ENCODE data around the gene CD48.

Gene CD48

DNA sequence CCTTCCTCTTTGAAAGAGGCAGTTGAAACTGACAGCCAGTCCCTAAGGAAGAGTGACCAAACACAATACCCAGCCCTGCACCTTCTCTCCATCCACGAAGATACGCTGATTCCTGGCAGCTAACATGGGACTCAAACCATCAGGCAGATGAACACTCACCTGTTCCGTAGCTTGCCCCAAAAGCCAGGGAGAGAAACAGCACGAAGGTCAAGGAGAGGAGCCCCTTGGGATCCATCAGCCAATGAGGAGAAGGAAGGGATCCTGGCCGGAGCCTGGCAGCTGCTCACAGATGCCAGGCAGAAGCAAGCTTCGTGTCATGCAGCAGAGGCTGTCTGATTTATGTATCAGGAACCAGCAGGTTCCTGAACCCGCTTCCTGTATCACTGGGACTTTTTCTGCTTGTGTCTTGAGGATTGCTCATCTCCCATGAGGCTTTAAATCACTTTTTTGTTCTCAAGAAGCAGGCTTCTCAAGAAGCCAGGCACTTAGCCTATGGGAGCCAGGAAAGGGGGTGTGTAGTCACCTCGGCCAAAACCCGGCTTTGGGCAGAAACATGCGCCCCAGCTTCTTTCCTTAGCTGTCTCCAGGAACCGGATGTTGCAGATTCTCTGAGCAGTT, 64.8 kb downstream of the CD48 start, which contains the start of gene SLAMF1:
Gene SLAMF1 (minus strand): TSS at position 334 of the 618 bp plus-strand sequence. CDS start 99 bp downstream, at position 235.
- no peak for TF ChIP-seq ZNF274 (IDR thresholded peaks at IDR 0.05; ENCODE audit: low read depth, low read length)
- H3K4me3 ChIP-seq (ENCODE audit: low read length), result peak within 1 kb of the TSS; percentile 83

DNA sequence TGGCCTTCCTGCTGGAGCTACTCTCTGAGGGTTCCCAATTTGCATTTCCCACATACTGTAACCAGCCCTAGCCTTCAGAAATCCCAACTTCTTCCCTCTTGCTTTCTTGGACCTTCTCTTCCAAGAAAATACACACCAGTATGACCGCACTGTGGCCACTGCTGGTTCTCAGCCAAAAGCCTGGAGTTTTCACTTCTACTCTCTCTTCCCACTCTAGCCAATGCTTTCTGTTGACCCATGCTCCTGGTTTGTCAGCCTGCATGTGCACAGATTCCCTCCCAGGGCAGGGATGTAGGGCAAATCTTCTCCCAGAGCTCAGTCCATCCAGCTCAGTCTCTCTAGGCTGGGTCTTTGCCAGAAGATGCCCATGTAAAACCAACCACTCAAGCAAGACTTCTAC, 65.4 kb downstream of the CD48 start:
- no peak for TF ChIP-seq ZNF274 (IDR thresholded peaks at IDR 0.05; ENCODE audit: low read depth, low read length)
- peak overlapping the region; percentile 83 for H3K4me3 ChIP-seq (ENCODE audit: low read length)

DNA sequence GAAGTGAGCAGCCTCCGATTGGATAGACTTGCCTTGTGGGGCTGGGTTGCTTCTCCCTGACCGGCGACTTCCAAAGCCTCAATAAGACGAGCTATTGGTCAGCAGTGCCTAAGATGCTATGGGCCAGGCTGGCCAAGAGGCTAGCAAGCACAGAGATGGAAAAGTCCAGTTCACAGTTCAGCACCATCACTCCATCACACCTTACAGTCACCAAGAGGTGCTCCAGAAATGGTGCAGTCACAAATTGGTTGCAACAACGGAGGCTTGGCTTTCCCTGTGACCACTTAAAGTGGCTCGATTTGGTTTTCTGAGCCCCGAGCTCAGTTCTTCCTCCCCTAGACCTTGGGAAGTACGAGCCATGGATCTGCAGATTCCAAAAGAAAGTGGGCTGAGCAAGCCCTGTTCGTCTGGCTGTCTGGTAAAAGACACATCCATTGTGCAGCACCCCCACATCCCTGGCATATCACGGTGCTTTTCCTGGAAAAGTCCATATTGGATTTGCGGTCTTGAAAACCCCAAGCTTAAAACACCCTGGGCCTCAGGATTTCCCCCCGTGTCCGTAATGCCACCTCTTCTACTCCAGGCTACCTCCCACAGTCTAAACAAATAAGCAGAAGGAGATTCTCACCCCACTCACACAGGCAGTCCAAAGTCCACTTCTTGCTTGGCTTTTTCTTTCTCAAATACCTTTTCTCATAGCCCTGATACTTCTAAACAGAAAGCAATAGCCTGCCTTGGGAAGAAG, 66.1 kb downstream of the CD48 start:
- peak overlapping the region; percentile 83 for H3K4me3 ChIP-seq (ENCODE audit: low read length)
- TF ChIP-seq ZNF274 (IDR thresholded peaks at IDR 0.05; ENCODE audit: low read depth, low read length), result no peak

DNA sequence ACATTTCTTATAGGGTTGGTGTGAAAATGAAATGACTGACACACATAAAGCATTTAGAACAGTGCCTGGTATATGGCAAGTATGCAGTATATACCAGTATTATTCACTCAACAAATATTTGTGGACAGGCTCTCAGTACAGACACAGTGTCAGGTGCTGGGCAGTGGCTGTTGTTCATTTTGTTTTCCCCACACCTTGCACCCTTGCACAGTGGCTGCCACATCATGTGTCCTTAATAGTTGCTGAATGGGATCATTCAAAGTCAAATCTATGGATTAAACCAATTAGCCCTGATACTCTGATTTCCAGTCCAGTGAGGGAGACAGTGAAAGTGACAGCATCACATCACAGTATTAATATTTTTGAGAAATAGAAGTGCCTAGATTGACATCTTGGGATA, 67.2 kb downstream of the CD48 start:
- peak overlapping the region; percentile 83 for H3K4me3 ChIP-seq (ENCODE audit: low read length)
- TF ChIP-seq ZNF274 (IDR thresholded peaks at IDR 0.05; ENCODE audit: low read depth, low read length), result no peak

DNA sequence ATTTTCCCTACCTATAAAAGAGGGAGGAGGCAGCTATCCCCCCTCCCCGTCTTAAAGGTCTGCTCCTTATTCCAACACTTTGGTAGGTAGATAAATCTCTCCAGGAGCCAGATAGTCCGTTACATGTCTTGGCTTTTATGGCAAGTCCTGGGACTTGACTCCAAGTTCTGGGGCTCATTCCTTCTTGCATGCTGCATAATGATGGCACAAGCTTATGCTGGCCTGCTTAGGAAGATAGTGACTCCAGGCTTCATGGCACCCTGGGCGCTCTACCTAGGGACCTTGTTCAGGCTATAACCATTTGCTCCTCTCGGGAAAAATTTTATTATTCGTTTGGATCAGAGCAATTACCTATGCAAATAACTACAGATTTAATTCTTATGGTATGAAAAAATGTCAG, 68.5 kb downstream of the CD48 start:
- peak overlapping the region; percentile 83 for H3K4me3 ChIP-seq (ENCODE audit: low read length)

DNA sequence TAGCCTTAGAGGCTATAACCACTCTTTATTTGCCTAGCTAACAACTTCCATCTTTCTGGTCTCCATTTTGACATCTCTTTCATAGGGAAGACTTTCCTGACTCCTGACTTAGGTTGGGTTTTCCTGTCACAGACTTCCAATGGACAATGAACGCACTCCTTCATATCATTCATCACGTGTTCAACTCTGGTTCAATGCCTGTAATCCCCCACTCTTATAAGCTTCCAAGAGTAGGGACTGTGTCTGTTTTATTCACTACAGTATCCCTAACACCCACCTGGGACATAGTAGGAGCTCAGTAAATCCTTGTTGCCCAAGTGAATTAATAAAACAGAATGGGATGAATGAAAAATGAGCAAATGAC, 69.4 kb downstream of the CD48 start:
- H3K4me3 ChIP-seq (ENCODE audit: low read length), result peak overlapping the region; percentile 15
- no peak for TF ChIP-seq ZNF274 (IDR thresholded peaks at IDR 0.05; ENCODE audit: low read depth, low read length)

More for the DNA sequence above, 68.5 kb downstream of the CD48 start:
- TF ChIP-seq ZNF274 (IDR thresholded peaks at IDR 0.05; ENCODE audit: low read depth, low read length), result no peak

DNA sequence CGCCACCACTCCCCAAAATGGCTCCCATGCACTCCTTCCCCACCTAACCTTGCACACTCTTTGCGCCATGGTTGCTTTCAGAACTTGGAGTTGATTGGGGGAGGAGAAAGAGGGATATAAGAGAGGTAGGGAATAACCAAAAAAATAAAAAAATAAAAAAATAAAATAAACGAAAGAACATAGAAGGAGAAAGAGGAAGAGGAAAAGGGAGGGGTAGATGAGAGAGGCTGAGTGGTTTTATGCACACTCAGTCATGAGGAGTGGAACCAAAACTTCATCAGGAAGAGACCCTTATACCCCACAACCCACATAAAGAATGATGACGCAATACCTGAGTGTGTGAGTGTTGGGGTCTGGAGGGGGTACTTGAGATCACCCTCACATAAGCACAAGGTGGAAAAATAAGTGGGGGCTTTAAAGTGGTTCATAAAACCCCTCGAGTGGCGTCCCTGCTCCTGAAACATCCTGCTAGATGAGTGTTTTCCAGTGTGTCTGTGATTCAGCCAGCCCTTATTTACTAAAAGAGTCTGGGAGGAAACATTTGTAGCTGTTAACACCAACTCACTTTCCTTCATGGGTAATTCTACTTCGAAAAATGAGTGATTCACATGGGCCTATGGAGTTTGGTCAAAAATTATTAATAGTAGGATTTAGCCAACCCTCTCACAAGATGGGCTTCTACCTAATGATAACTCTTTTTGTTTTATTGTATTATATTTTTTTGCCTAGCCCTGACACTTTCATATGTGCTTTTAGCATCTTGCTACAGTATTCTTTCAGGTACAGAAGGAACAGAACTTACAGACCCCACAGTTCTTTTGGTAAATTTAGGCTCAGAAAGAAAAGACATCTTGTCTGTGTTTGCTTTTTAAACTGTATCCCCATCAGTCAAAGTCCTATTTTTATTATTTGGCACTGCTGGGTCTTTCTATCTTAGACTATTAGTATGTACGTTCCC, 70.0 kb downstream of the CD48 start:
- no peak for TF ChIP-seq ZNF274 (IDR thresholded peaks at IDR 0.05; ENCODE audit: low read depth, low read length)
- peak overlapping the region; percentile 50 for H3K4me3 ChIP-seq (ENCODE audit: low read length)

DNA sequence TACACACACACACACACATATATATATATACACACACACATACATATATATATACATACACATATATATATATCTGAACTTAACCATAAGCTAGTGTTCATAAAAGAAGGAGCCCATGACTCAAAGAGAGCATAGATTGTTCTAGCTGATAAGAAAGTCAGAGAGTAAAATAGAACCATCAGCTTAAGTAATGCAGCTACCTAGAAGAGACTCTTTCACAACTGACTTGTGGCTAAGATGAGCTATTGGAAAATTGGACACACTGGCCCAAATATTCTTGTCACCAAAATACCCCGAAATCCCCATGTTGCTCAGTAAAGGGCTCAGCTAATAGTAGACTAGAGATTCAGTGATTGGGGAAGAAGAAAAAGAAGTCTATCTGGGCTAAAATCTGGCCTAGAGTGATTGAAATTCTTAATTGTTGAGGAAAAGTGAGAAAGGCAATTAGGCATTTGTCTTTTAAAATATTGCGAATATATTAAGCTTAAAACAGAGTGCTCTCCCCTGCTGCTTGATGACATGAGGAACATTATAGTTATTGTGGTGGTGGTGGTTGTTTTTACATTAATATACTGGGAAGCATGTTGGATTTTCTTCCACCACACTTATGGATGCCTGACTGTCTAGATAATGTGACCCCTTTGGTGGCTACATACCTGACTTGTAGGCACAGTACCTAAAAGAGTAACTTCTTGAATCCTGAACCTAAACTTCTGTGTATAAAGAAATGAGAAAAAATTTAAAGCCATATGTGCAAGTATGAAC, 71.1 kb downstream of the CD48 start:
- no peak for TF ChIP-seq ZNF274 (IDR thresholded peaks at IDR 0.05; ENCODE audit: low read depth, low read length)
- peak overlapping the region; percentile 50; the same call in 1 of the 2 replicates for H3K4me3 ChIP-seq (ENCODE audit: low read length)

DNA sequence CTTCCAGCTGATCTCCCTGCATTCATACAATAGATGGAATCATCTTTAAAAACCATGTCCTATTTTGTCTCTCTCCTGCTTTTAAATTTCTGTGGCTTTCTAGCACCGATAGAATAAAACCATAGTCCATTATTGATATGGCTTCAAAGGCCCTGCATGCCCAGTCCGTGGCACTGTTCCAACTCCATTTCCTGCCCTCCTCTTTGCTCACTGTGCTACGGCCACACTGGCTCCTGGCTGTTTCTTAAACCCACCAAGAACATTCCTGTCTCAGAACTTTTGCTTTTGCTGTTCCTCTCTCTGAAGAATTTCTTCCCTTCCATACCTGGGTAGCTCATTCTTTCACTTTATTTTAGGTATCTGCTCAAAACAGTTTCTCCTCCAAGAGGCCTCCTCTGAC, 72.0 kb downstream of the CD48 start:
- H3K4me3 ChIP-seq (ENCODE audit: low read length), result peak overlapping the region; percentile 11
- no peak for TF ChIP-seq ZNF274 (IDR thresholded peaks at IDR 0.05; ENCODE audit: low read depth, low read length)

DNA sequence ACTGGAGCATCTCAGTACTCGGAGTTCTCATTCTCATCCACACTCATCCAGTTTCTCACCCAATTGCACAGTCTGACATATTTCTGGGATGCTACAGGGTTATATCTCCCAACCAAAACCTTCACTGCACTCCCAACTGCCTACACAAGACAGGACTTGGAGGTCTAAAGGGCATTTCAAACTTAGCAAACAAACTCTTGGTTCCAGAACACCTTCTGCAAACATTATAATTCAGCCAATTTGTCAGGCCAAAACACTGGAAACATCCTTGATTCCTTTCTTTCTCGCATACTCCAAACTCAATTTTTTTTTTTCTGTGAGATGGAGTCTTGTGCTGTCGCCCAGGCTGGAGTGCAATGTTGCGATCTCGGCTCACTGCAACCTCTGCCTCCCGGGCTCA, 72.7 kb downstream of the CD48 start:
- H3K4me3 ChIP-seq (ENCODE audit: low read length), result peak overlapping the region; percentile 50
- TF ChIP-seq ZNF274 (IDR thresholded peaks at IDR 0.05; ENCODE audit: low read depth, low read length), result no peak

DNA sequence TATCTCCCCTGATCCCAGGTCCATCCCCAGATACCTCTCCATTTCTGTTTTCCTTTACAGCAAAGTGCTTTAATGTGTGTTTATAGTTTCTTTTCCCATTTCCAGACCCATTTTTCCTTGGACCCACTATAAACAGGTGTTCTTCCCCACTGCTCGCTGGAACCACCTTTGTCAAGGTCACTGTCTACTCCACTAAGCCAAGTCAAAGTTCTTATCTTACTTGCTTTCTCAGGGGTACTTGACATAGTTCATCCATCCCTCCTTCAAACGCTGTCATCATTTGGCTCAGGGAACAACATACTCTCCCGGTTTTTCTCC, 73.1 kb downstream of the CD48 start:
- peak overlapping the region; percentile 50 for H3K4me3 ChIP-seq (ENCODE audit: low read length)
- TF ChIP-seq ZNF274 (IDR thresholded peaks at IDR 0.05; ENCODE audit: low read depth, low read length), result no peak

DNA sequence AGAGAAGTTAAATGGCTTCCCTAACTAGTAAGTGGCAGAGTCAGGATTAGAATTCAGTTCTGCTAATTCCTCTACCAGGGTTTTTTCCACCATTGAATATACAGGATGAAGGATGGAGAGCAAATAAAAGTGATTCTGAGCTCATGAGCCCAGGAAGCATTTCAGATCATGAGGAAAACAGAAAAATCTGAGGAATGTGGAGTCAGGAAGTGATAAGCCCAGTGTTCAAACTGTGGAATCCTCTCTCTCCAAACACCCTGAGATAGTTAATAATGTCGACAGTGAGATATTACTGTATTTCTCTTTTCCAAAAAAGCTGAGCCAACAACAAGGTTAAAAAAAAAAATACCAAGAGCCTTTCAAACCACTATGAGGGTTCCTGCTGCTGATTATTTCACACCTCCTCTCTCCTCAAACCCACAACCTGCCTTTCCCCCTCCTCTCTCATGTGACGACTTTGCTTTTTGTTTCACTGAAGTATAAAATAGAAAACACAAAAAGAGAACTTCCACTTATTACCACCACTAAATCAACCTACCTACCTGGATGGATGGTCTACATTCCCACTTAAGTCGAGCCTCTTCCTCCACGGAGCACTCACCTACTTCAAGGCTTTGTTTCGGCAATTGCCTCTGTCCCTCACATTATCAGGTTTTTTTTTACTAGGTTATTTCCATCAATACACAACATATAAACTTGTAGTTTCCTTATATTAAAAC, 73.6 kb downstream of the CD48 start:
- peak overlapping the region; percentile 50 for H3K4me3 ChIP-seq (ENCODE audit: low read length)
- TF ChIP-seq ZNF274 (IDR thresholded peaks at IDR 0.05; ENCODE audit: low read depth, low read length), result no peak

DNA sequence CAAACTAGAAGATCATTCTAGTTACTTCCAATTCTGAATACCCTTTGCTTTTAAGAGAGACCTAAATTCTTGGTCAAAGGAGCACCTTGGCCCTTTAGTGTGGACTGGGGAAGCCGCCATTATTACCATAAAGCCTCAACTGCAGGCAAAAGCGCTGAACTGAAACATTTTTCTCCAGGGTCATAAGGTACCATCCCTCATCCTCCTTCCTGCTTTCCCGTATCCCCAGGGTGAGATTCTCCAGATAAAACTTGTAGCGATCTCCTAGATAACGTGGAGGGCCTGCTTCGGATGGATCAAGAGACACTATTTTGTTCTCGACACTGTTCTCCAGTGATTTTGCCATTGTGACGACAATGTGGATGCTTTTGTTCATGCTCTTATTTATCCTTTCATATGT, 74.6 kb downstream of the CD48 start:
- no peak for TF ChIP-seq ZNF274 (IDR thresholded peaks at IDR 0.05; ENCODE audit: low read depth, low read length)
- no peak overlapping the region for H3K4me3 ChIP-seq (ENCODE audit: low read length)
